Fibroblast of lung (primary cell): Measurements from ENCODE around the gene SELPLG. TPM values are rescaled to one million over a fixed set of nuclear protein-coding genes. Genes with fewer than 3 reads are reported as not detected.

Experiments
- DNase-seq, 2 donors: peaks; one replicate each; pipeline versions ENCODE4 v3.0.0 to v3.0.0-alpha.2; 2010; ENCODE audit warnings: low read depth in 2 of 2
- H2AFZ ChIP-seq: 2 replicates; pipeline ENCODE4 v1.5.1; 2012; ENCODE audit warnings: low read length, control low read depth, inconsistent platforms
- H3K27ac ChIP-seq: 2 replicates; pipeline ENCODE4 v1.5.1; 2011; ENCODE audit warnings: low read length, control low read depth; ENCODE audit not compliant: insufficient read depth
- H3K27me3 ChIP-seq: 2 replicates; pipeline ENCODE4 v1.5.1; 2011; ENCODE audit warnings: mild to moderate bottlenecking, low read length; ENCODE audit not compliant: control insufficient read depth, insufficient read depth
- H3K36me3 ChIP-seq: 2 replicates; pipeline ENCODE4 v1.5.1; 2011; ENCODE audit warnings: low read length; ENCODE audit not compliant: control insufficient read depth, insufficient read depth
- H3K4me1 ChIP-seq: 2 replicates; pipeline ENCODE4 v1.5.1; 2011; ENCODE audit warnings: low read length; ENCODE audit not compliant: control insufficient read depth, insufficient read depth; ENCODE audit errors: extremely low read depth
- H3K4me2 ChIP-seq: 2 replicates; pipeline ENCODE4 v1.5.1; 2011; ENCODE audit warnings: low read length, control low read depth; ENCODE audit not compliant: insufficient read depth; ENCODE audit errors: extremely low read depth
- H3K4me3 ChIP-seq, 4 experiments: fragments of 200-600 bp in 1 of 4; sonication (generic) in 1 of 4; replicated peaks in 1 of 4; 2 replicates each; pipeline ENCODE4 v1.5.1; 2011 to 2016; ENCODE audit warnings: low read length in 4 of 4, low read depth in 3 of 4, mild to moderate bottlenecking in 3 of 4, control low read depth in 2 of 4, inconsistent platforms in 1 of 4, mixed read lengths in 1 of 4; ENCODE audit not compliant: insufficient read depth in 1 of 4; ENCODE audit errors: control extremely low read depth in 1 of 4
- H3K79me2 ChIP-seq: 2 replicates; pipeline ENCODE4 v1.5.1; 2012; ENCODE audit warnings: mild to moderate bottlenecking, low read length, inconsistent platforms; ENCODE audit not compliant: control insufficient read depth, insufficient read depth
- H3K9ac ChIP-seq: 2 replicates; pipeline ENCODE4 v1.5.1; 2011; ENCODE audit warnings: mild to moderate bottlenecking, low read length, control low read depth; ENCODE audit not compliant: insufficient read depth
- H3K9me3 ChIP-seq: 2 replicates; pipeline ENCODE4 v1.5.1; 2012; ENCODE audit warnings: low read depth, low read length; ENCODE audit not compliant: control insufficient read depth, insufficient read depth
- H4K20me1 ChIP-seq: 2 replicates; pipeline ENCODE4 v1.5.1; 2011; ENCODE audit warnings: low read length; ENCODE audit not compliant: control insufficient read depth, insufficient read depth; ENCODE audit errors: extremely low read depth
- EZH2 ChIP-seq: IDR thresholded peaks from 2 replicates; pipeline ENCODE4 v1.5.1; 2012; ENCODE audit warnings: low read length, control low read depth, mild to moderate bottlenecking; ENCODE audit errors: missing control alignments
- polyA plus RNA-seq, 2 donors: library from polyadenylated mRNA; depleted of rRNA in 1 of 2; stranded (reverse) in 1 of 2; unstranded in 1 of 2; fragments of >200 nt; gene quantifications; 2 replicates each; pipeline ENCODE4 v1.2.1, GENCODE V29; 2011 to 2012; ENCODE audit warnings: missing spikeins in 1 of 2
- total RNA-seq: library from RNA; depleted of rRNA; stranded (reverse); fragments of >200 nt; gene quantifications from 2 replicates; pipeline ENCODE4 v1.2.1, GENCODE V29; 2014
- TF ChIP-seq, protein P1 (sequence below), 2 donors: IDR thresholded peaks in 1 of 2; conservative IDR thresholded peaks in 1 of 2; 1 replicate in 1 of 2; 2 replicates in 1 of 2; pipeline ENCODE4 v1.5.1; 2011 to 2012; ENCODE audit warnings: low read length in 2 of 2, control low read depth in 1 of 2, inconsistent platforms in 1 of 2, low read depth in 1 of 2, mild to moderate bottlenecking in 1 of 2

The SELPLG gene
- total and polyA plus RNA-seq, 2 donors (not counting 1 experiment from before 2014, with no cell fraction given): 1.5 to 3.0 TPM

- Histone ChIP-seq H3K9me3 (no peaks in the 10 kb centered on the region), H3K36me3 (peaks cover 24% of the 10 kb centered on the region), H3K27ac (no peak overlapping the region), H3K27me3 (no peaks in the 10 kb centered on the region), H3K79me2 (peaks cover 16% of the 10 kb centered on the region), H3K4me3 (no peak overlapping the region), H3K4me1 (peaks cover 28% of the 10 kb centered on the region), H2AFZ (no peak overlapping the region), H3K4me2 (no peak overlapping the region), H4K20me1 (no peaks in the 10 kb centered on the region), H3K9ac (no peak overlapping the region)
- DNase-seq: no peak
- TF ChIP-seq, protein P1, sequence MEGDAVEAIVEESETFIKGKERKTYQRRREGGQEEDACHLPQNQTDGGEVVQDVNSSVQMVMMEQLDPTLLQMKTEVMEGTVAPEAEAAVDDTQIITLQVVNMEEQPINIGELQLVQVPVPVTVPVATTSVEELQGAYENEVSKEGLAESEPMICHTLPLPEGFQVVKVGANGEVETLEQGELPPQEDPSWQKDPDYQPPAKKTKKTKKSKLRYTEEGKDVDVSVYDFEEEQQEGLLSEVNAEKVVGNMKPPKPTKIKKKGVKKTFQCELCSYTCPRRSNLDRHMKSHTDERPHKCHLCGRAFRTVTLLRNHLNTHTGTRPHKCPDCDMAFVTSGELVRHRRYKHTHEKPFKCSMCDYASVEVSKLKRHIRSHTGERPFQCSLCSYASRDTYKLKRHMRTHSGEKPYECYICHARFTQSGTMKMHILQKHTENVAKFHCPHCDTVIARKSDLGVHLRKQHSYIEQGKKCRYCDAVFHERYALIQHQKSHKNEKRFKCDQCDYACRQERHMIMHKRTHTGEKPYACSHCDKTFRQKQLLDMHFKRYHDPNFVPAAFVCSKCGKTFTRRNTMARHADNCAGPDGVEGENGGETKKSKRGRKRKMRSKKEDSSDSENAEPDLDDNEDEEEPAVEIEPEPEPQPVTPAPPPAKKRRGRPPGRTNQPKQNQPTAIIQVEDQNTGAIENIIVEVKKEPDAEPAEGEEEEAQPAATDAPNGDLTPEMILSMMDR (conservative IDR thresholded peaks at IDR 0.05 in 1 of 2, IDR thresholded peaks at IDR 0.05 in 1 of 2; ENCODE audit: low read depth in 1 of 2, low read length in 2 of 2): no peak
- TF ChIP-seq EZH2: no peak
These were observed 9.4 kb upstream of the SELPLG start for GRCh38 chr12:108642899-108643654.

DNA sequence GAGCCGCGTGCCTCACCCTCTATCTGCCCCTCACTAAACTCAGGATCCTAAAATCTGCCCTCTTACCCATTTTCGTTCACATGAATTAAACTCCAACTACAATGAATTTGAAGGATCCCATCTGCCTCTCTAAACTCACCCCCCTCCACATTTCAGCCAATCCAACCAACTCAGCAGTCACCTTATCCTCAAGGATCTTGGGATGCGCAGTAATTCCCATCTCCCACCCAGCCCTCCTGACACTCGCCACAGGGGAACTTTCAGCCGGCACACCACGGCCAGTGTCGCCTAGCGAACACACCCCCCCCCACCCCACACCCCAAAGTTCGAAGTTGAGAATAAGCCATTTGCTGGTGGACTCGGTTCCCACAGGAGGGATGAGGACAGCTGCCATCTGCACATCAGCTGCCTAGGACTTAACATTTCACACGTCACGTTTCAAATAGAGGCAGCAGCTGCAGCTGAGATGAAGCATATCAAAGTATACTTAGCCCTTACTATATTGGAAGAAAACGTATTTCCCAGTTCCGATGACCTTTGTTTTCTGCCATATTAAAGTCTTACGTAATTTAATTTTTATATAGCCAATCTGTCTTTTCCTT lies 8.7 kb upstream of the SELPLG start:
- DNase-seq: no peak
- peaks cover 24% of the 10 kb centered on the region for H3K4me1 ChIP-seq
- H3K27ac ChIP-seq: no peak overlapping the region
- H3K9me3 ChIP-seq: no peaks in the 10 kb centered on the region
- no peaks in the 10 kb centered on the region for H3K27me3 ChIP-seq
- TF ChIP-seq, protein P1 (conservative IDR thresholded peaks at IDR 0.05 in 1 of 2, IDR thresholded peaks at IDR 0.05 in 1 of 2; ENCODE audit: low read depth in 1 of 2, low read length in 2 of 2): no peak
- TF ChIP-seq EZH2: no peak
- H3K36me3 ChIP-seq: peaks cover 19% of the 10 kb centered on the region
- H3K79me2 ChIP-seq: peaks cover 11% of the 10 kb centered on the region
- no peak overlapping the region for H3K9ac ChIP-seq
- no peak overlapping the region for H2AFZ ChIP-seq
- no peak overlapping the region for H3K4me2 ChIP-seq
- H4K20me1 ChIP-seq: no peaks in the 10 kb centered on the region
- no peak overlapping the region for H3K4me3 ChIP-seq

- Histone ChIP-seq H3K27me3 (no peaks in the 10 kb centered on the region), H4K20me1 (no peaks in the 10 kb centered on the region), H3K9me3 (no peaks in the 10 kb centered on the region), H3K27ac (no peak overlapping the region), H2AFZ (no peak overlapping the region), H3K4me1 (peaks cover 21% of the 10 kb centered on the region), H3K36me3 (peaks cover 19% of the 10 kb centered on the region), H3K4me2 (no peak overlapping the region), H3K79me2 (peaks cover 11% of the 10 kb centered on the region), H3K9ac (no peak overlapping the region), H3K4me3 (no peak overlapping the region)
- no peak for DNase-seq
- TF ChIP-seq EZH2: no peak
- TF ChIP-seq, protein P1 (conservative IDR thresholded peaks at IDR 0.05 in 1 of 2, IDR thresholded peaks at IDR 0.05 in 1 of 2; ENCODE audit: low read depth in 1 of 2, low read length in 2 of 2): no peak
These were observed 8.0 kb upstream of the SELPLG start for GRCh38 chr12:108641446-108642268.
